Measurements from ENCODE around the gene TPP2. TPM values are rescaled to one million over a fixed set of nuclear protein-coding genes. Genes with fewer than 3 reads are reported as not detected.

TPP2 gene
- total RNA-seq, 1 donor from 2014 or later: 85.8 TPM

GRCh38 chr13:102688306-102688973 is 91.7 kb downstream of the TPP2 start:
- intact Hi-C loops (cut with micrococcal nuclease): no loop called here

- intact Hi-C loops (cut with micrococcal nuclease): no loop called here
These were observed 94.1 kb downstream of the TPP2 start for GRCh38 chr13:102690883-102691282.

- intact Hi-C loops (cut with micrococcal nuclease): no loop called here
These were observed 95.7 kb downstream of the TPP2 start for GRCh38 chr13:102692491-102692826.

- intact Hi-C loops (cut with micrococcal nuclease): no loop called here
These were observed 96.5 kb downstream of the TPP2 start for GRCh38 chr13:102693250-102693649.

GRCh38 chr13:102693776-102694175 is 97.0 kb downstream of the TPP2 start:
- intact Hi-C loops (cut with micrococcal nuclease): no loop called here

GRCh38 chr13:102694937-102695336 is 98.2 kb downstream of the TPP2 start, which contains the start of gene METTL21C:
Gene METTL21C (minus strand): TSS chr13:102695044. CDS start chr13:102694498, 546 bp downstream.
- intact Hi-C loops (cut with micrococcal nuclease): no loop called here

GRCh38 chr13:102696465-102696864 is 99.7 kb downstream of the TPP2 start:
- intact Hi-C loops (cut with micrococcal nuclease): no loop called here

GRCh38 chr13:102697264-102697663 is 100.5 kb downstream of the TPP2 start:
- intact Hi-C loops (cut with micrococcal nuclease): no loop called here

- intact Hi-C loops (cut with micrococcal nuclease): no loop called here
These were observed 101.3 kb downstream of the TPP2 start for GRCh38 chr13:102697929-102698648.

- intact Hi-C loops (cut with micrococcal nuclease): no loop called here
These were observed 101.8 kb downstream of the TPP2 start for GRCh38 chr13:102698649-102698980.

- intact Hi-C loops (cut with micrococcal nuclease): no loop called here
These were observed 102.7 kb downstream of the TPP2 start for GRCh38 chr13:102699504-102699903.

GRCh38 chr13:102700088-102701031 is 103.6 kb downstream of the TPP2 start:
- intact Hi-C loops (cut with micrococcal nuclease): no loop called here

- intact Hi-C loops (cut with micrococcal nuclease): no loop called here
These were observed 104.5 kb downstream of the TPP2 start for GRCh38 chr13:102701331-102701730.

- intact Hi-C loops (cut with micrococcal nuclease): no loop called here
These were observed 106.4 kb downstream of the TPP2 start for GRCh38 chr13:102702965-102703725.

- intact Hi-C loops (cut with micrococcal nuclease): no loop called here
These were observed 106.9 kb downstream of the TPP2 start for GRCh38 chr13:102703726-102704035.

GRCh38 chr13:102704238-102705058 is 107.7 kb downstream of the TPP2 start:
- intact Hi-C loops (cut with micrococcal nuclease): no loop called here

GRCh38 chr13:102707467-102707866 is 110.7 kb downstream of the TPP2 start:
- intact Hi-C loops (cut with micrococcal nuclease): no loop called here

- intact Hi-C loops (cut with micrococcal nuclease): no loop called here
These were observed 111.4 kb downstream of the TPP2 start for GRCh38 chr13:102708211-102708610.

GRCh38 chr13:102708991-102709390 is 112.2 kb downstream of the TPP2 start:
- intact Hi-C loops (cut with micrococcal nuclease): no loop called here

- intact Hi-C loops (cut with micrococcal nuclease): no loop called here
These were observed 112.8 kb downstream of the TPP2 start for GRCh38 chr13:102709536-102709935.

- intact Hi-C loops (cut with micrococcal nuclease): no loop called here
These were observed 113.5 kb downstream of the TPP2 start for GRCh38 chr13:102710261-102710679.

All from T-helper 1 cell treated with Interleukin-12 subunit alpha and Interleukin-12 subunit beta and Interleukin-4 antibody, amounts not matched to agents 30 ng/mL and 1 ng/mL, for 36 hours (primary cell).